GM19240 (cell line): ENCODE data around the gene CNGB1.
"Not testable (repeated sequence)": the region's sequence is repeated elsewhere in the genome, so short reads cannot be mapped to it uniquely, and the experiment has no call there.

Experiments used
- DNase-seq: peaks from one replicate; pipeline ENCODE4 v3.0.0; 2011; ENCODE audit warnings: low spot score; ENCODE audit not compliant: insufficient read length

The CNGB1 gene

GRCh38 chr16:57890752-57891111 lies 80.2 kb downstream of the CNGB1 start:
- DNase-seq: no peak

GRCh38 chr16:57889960-57890751 lies 80.8 kb downstream of the CNGB1 start:
- no peak for DNase-seq

- DNase-seq: no peak
These were observed 81.4 kb downstream of the CNGB1 start for GRCh38 chr16:57889522-57889921.

- DNase-seq: no peak
These were observed 81.8 kb downstream of the CNGB1 start for GRCh38 chr16:57889111-57889510.

GRCh38 chr16:57888128-57888527 lies 82.8 kb downstream of the CNGB1 start:
- DNase-seq: no peak

- no peak for DNase-seq
These were observed 83.2 kb downstream of the CNGB1 start for GRCh38 chr16:57887711-57888110.

- no peak for DNase-seq
These were observed 84.5 kb downstream of the CNGB1 start for GRCh38 chr16:57886427-57886826.

- DNase-seq: no peak
These were observed 86.2 kb downstream of the CNGB1 start for GRCh38 chr16:57884655-57885133.

- no peak for DNase-seq
These were observed 86.8 kb downstream of the CNGB1 start for GRCh38 chr16:57883953-57884654.

GRCh38 chr16:57883480-57883879 lies 87.4 kb downstream of the CNGB1 start:
- no peak for DNase-seq

- no peak for DNase-seq
These were observed 88.1 kb downstream of the CNGB1 start for GRCh38 chr16:57882792-57883191.

- no peak for DNase-seq
These were observed 88.7 kb downstream of the CNGB1 start for GRCh38 chr16:57882206-57882605.

- DNase-seq: no peak
These were observed 92.3 kb downstream of the CNGB1 start for GRCh38 chr16:57878586-57878985.

GRCh38 chr16:57876210-57876609 lies 94.7 kb downstream of the CNGB1 start:
- DNase-seq: no peak

GRCh38 chr16:57875347-57875746 lies 95.6 kb downstream of the CNGB1 start:
- DNase-seq: no peak

GRCh38 chr16:57873218-57873617 lies 97.7 kb downstream of the CNGB1 start:
- no peak for DNase-seq

- not testable (repeated sequence) for DNase-seq
These were observed 98.2 kb downstream of the CNGB1 start for GRCh38 chr16:57872764-57873163.

- no peak for DNase-seq
These were observed 99.5 kb downstream of the CNGB1 start for GRCh38 chr16:57871456-57871855.

- DNase-seq: no peak
These were observed 100.0 kb downstream of the CNGB1 start for GRCh38 chr16:57870753-57871454.

- no peak for DNase-seq
These were observed 101.9 kb downstream of the CNGB1 start for GRCh38 chr16:57868913-57869520.

- DNase-seq: no peak
These were observed 103.8 kb downstream of the CNGB1 start for GRCh38 chr16:57867000-57867561.
